H1 (cell line): ENCODE measurements around the gene KCNC1. TPM values are rescaled to one million over a fixed set of nuclear protein-coding genes. Genes with fewer than 3 reads are reported as not detected.

Experiments
- CTCF ChIA-PET: fragments of 300-600 bp; sonication (Branson Sonifier 250); formaldehyde crosslinking; loops from one replicate; lab custom pipeline; 2021; ENCODE audit not compliant: partially characterized antibody; lab: Charles Lee
- POLR2A ChIA-PET: fragments of 300-600 bp; sonication (Branson Sonifier 250); formaldehyde crosslinking; loops from one replicate; lab custom pipeline; 2021; ENCODE audit warnings: inconsistent platforms; ENCODE audit not compliant: partially characterized antibody; lab: Charles Lee
- DNase-seq, 2 experiments: peaks; one replicate each; pipeline versions ENCODE4 v3.0.0 to v3.0.0-alpha.2; 2010 to 2022; ENCODE audit warnings: low spot score in 2 of 2, low read depth in 1 of 2, mixed read lengths in 1 of 2
- FAIRE-seq: peaks from 2 replicates; lab custom pipeline; 2011; peaks lifted over from hg19 to GRCh38; lab: Jason Lieb, UNC
- H2AFZ ChIP-seq: 2 replicates; pipeline ENCODE4 v1.8.1; 2012; ENCODE audit warnings: low read length, inconsistent platforms
- H2AK5ac ChIP-seq: 2 replicates; pipeline ENCODE4 v1.6.1; 2013; ENCODE audit warnings: low read depth, low read length
- H2BK120ac ChIP-seq: replicated peaks from 2 replicates; pipeline ENCODE3; 2013; ENCODE audit warnings: low read depth, low read length, inconsistent platforms
- H2BK12ac ChIP-seq: 2 replicates; pipeline ENCODE4 v1.6.1; 2013; ENCODE audit warnings: low read depth, low read length
- H2BK15ac ChIP-seq: 2 replicates; pipeline ENCODE4 v1.6.1; 2013; ENCODE audit warnings: low read length
- H2BK20ac ChIP-seq: 2 replicates; pipeline ENCODE4 v1.6.1; 2013; ENCODE audit warnings: low read length
- H2BK5ac ChIP-seq: 2 replicates; pipeline ENCODE4 v1.6.1; 2013; ENCODE audit warnings: low read depth, low read length
- H3K14ac ChIP-seq: 2 replicates; pipeline ENCODE4 v1.6.1; 2013; ENCODE audit warnings: inconsistent platforms; ENCODE audit not compliant: insufficient read length
- H3K18ac ChIP-seq: 2 replicates; pipeline ENCODE4 v1.6.1; 2013; ENCODE audit warnings: low read length; ENCODE audit errors: extremely low read depth
- H3K23ac ChIP-seq: 2 replicates; pipeline ENCODE4 v1.6.1; 2013; ENCODE audit warnings: inconsistent platforms; ENCODE audit not compliant: insufficient read length
- H3K23me2 ChIP-seq: 2 replicates; pipeline ENCODE4 v1.6.1; 2013; ENCODE audit warnings: low read depth, low read length
- H3K27ac ChIP-seq: 2 replicates; pipeline ENCODE4 v1.6.1; 2011; ENCODE audit warnings: low read depth, low read length, inconsistent platforms
- H3K27me3 ChIP-seq, 4 experiments: replicated peaks in 1 of 4; 1 replicate in 1 of 4; 2 replicates in 3 of 4; pipeline versions ENCODE4 v1.6.1 to v1.8.1; 2011 to 2013; ENCODE audit warnings: low read length in 3 of 4, mild to moderate bottlenecking in 3 of 4, inconsistent platforms in 2 of 4, mixed read lengths in 2 of 4, moderate library complexity in 1 of 4; ENCODE audit not compliant: control insufficient read depth in 3 of 4, insufficient read depth in 3 of 4; ENCODE audit errors: extremely low read depth in 1 of 4
- H3K36me3 ChIP-seq, 4 experiments: 2 replicates each; pipeline versions ENCODE4 v1.6.1 to v1.8.1; 2011 to 2013; ENCODE audit warnings: mild to moderate bottlenecking in 4 of 4, low read length in 3 of 4, moderate library complexity in 2 of 4, control low read depth in 1 of 4, inconsistent platforms in 1 of 4; ENCODE audit not compliant: insufficient read depth in 4 of 4, control insufficient read depth in 2 of 4
- H3K4ac ChIP-seq: replicated peaks from 2 replicates; pipeline ENCODE3; 2013; ENCODE audit warnings: low read length, low read depth, mixed read lengths, inconsistent platforms; ENCODE audit not compliant: insufficient read length
- H3K4me1 ChIP-seq, 4 experiments: replicated peaks in 1 of 4; 1 replicate in 1 of 4; 2 replicates in 3 of 4; pipeline versions ENCODE4 v1.6.1 to v1.8.1; 2011 to 2013; ENCODE audit warnings: low read length in 3 of 4, inconsistent platforms in 2 of 4, mixed read lengths in 1 of 4; ENCODE audit not compliant: insufficient read depth in 4 of 4, control insufficient read depth in 3 of 4
- H3K4me2 ChIP-seq, 2 experiments: 2 replicates each; pipeline versions ENCODE4 v1.6.1 to v1.8.1; 2011 to 2013; ENCODE audit warnings: low read depth in 2 of 2, low read length in 2 of 2, control low read depth in 1 of 2, inconsistent platforms in 1 of 2, mild to moderate bottlenecking in 1 of 2; ENCODE audit not compliant: insufficient read depth in 1 of 2
- H3K4me3 ChIP-seq, 4 experiments: fragments of 200-600, 300-600 bp in 1 of 4; sonication (generic), shearing (Covaris generic), sonication (Bioruptor Twin) in 1 of 4; 2 replicates each; pipeline versions ENCODE4 v1.5.1 to v1.8.1; 2011 to 2016; ENCODE audit warnings: low read length in 4 of 4, low read depth in 3 of 4, control low read depth in 2 of 4, inconsistent platforms in 2 of 4, mild to moderate bottlenecking in 2 of 4, mixed read lengths in 1 of 4, moderate library complexity in 1 of 4; ENCODE audit not compliant: insufficient read depth in 2 of 4; ENCODE audit errors: extremely low read depth in 1 of 4
- H3K56ac ChIP-seq: replicated peaks from 2 replicates; pipeline ENCODE3; 2013; ENCODE audit warnings: low read depth, mild to moderate bottlenecking, mixed read lengths, low read length, inconsistent platforms; ENCODE audit not compliant: insufficient read length
- H3K79me1 ChIP-seq: 2 replicates; pipeline ENCODE4 v1.6.1; 2013; ENCODE audit warnings: low read depth, low read length, control low read depth
- H3K79me2 ChIP-seq, 2 experiments: 2 replicates each; pipeline versions ENCODE4 v1.6.1 to v1.8.1; 2012 to 2013; ENCODE audit warnings: low read length in 2 of 2, mild to moderate bottlenecking in 2 of 2, inconsistent platforms in 1 of 2; ENCODE audit not compliant: insufficient read depth in 2 of 2, control insufficient read depth in 1 of 2
- H3K9ac ChIP-seq, 4 experiments: replicated peaks in 1 of 4; 1 replicate in 1 of 4; 2 replicates in 3 of 4; pipeline versions ENCODE4 v1.6.1 to v1.8.1; 2011 to 2013; ENCODE audit warnings: low read depth in 3 of 4, low read length in 3 of 4, control low read depth in 2 of 4, mild to moderate bottlenecking in 2 of 4, moderate library complexity in 2 of 4, inconsistent platforms in 1 of 4; ENCODE audit errors: extremely low read depth in 1 of 4
- H3K9me3 ChIP-seq, 2 experiments: 2 replicates each; pipeline versions ENCODE4 v1.6.1 to v1.8.1; 2012 to 2013; ENCODE audit warnings: mild to moderate bottlenecking in 2 of 2, moderate library complexity in 2 of 2, control low read depth in 1 of 2, inconsistent platforms in 1 of 2, low read depth in 1 of 2, low read length in 1 of 2, mixed read lengths in 1 of 2; ENCODE audit not compliant: insufficient read depth in 2 of 2
- H4K20me1 ChIP-seq, 2 experiments: replicated peaks in 1 of 2; 2 replicates each; pipeline versions ENCODE3 to v1.8.1; 2011 to 2013; ENCODE audit warnings: inconsistent platforms in 2 of 2, low read length in 2 of 2, mild to moderate bottlenecking in 1 of 2; ENCODE audit not compliant: insufficient read depth in 2 of 2, control insufficient read depth in 1 of 2
- H4K5ac ChIP-seq: 2 replicates; pipeline ENCODE4 v1.6.1; 2013; ENCODE audit warnings: low read length, low read depth, mixed read lengths, inconsistent platforms; ENCODE audit not compliant: insufficient read length
- H4K8ac ChIP-seq: 2 replicates; pipeline ENCODE4 v1.8.0; 2013; ENCODE audit warnings: mild to moderate bottlenecking, moderate library complexity, low read length, inconsistent platforms; ENCODE audit not compliant: insufficient read depth; ENCODE audit errors: extremely low read depth
- H4K91ac ChIP-seq: replicated peaks from 2 replicates; pipeline ENCODE3; 2013; ENCODE audit warnings: low read length, mixed read lengths, inconsistent platforms; ENCODE audit not compliant: insufficient read length
- BRCA1 ChIP-seq: IDR thresholded peaks from 2 replicates; pipeline ENCODE4 v1.6.1; 2012; ENCODE audit warnings: low read depth, low read length, improper control_type of control experiment
- CBX8 ChIP-seq: fragments of 300-800, 300-1000 bp; sonication (generic); IDR thresholded peaks from 2 replicates; pipeline ENCODE4 v1.7.1; 2016; ENCODE audit warnings: low read depth, low read length, borderline replicate concordance
- CTBP2 ChIP-seq: IDR thresholded peaks from 2 replicates; pipeline ENCODE4 v1.7.0; 2011; ENCODE audit warnings: borderline replicate concordance, mild to moderate bottlenecking, moderate library complexity, mixed read lengths, low read length; ENCODE audit not compliant: insufficient read depth, insufficient read length
- EP300 ChIP-seq, 2 experiments: IDR thresholded peaks; 1 replicate in 1 of 2; 2 replicates in 1 of 2; pipeline ENCODE4 v1.6.1; 2011 to 2012; ENCODE audit warnings: low read depth in 2 of 2, low read length in 2 of 2, mild to moderate bottlenecking in 2 of 2, borderline replicate concordance in 1 of 2, inconsistent platforms in 1 of 2, moderate library complexity in 1 of 2
- FOSL1 ChIP-seq: IDR thresholded peaks from 2 replicates; pipeline ENCODE4 v1.6.1; 2011; ENCODE audit warnings: mild to moderate bottlenecking, low read depth, low read length, moderate library complexity; ENCODE audit not compliant: insufficient read depth
- POLR2A ChIP-seq, 2 experiments: IDR thresholded peaks; 1 replicate in 1 of 2; 2 replicates in 1 of 2; pipeline ENCODE4 v1.6.1; 2011; ENCODE audit warnings: low read depth in 2 of 2, low read length in 2 of 2, mild to moderate bottlenecking in 2 of 2; ENCODE audit errors: control extremely low read depth in 1 of 2
- POU5F1 ChIP-seq: IDR thresholded peaks from 2 replicates; pipeline ENCODE4 v1.6.1; 2011; ENCODE audit warnings: low read depth, mild to moderate bottlenecking, low read length, moderate library complexity
- TAF7 ChIP-seq: optimal IDR thresholded peaks from 2 replicates; pipeline ENCODE3; 2011; ENCODE audit warnings: low read depth, mild to moderate bottlenecking, inconsistent platforms, low read length, moderate library complexity, borderline replicate concordance
- WGBS, 2 experiments: shearing (Covaris generic) in 1 of 2; methylation state at CpG; one replicate each; pipeline versions ENCODE4 v1.1.6 to v1.1.7; 2013 to 2015; ENCODE audit warnings: low lambda C conversion rate in 2 of 2, mixed read lengths in 2 of 2, inconsistent platforms in 1 of 2, low coverage in 1 of 2, missing lambda C conversion rate in 1 of 2; ENCODE audit not compliant: insufficient replicate concordance in 2 of 2, insufficient coverage in 1 of 2, insufficient read length in 1 of 2; ENCODE audit errors: extremely low coverage in 1 of 2, missing lambda C conversion rate in 1 of 2; 5-methylcytosine and 5-hydroxymethylcytosine counted together
- polyA plus RNA-seq, 7 experiments: library from polyadenylated mRNA; depleted of rRNA in 3 of 7; stranded (reverse) in 5 of 7; unstranded in 2 of 7; fragments of >200 nt in 5 of 7; fragments of 200-250 nt in 2 of 7; gene quantifications; 1 replicate in 5 of 7; 2 replicates in 1 of 7; 4 replicates in 1 of 7; pipeline versions ENCODE4 v1.2.1 to v1.2.3, GENCODE V29; 2011 to 2013; ENCODE audit warnings: missing spikeins in 2 of 7, mixed read lengths in 2 of 7
- total RNA-seq: library from RNA; stranded (reverse); fragmentation: NEBNext Ultra II Directional; extraction: Animal tissue kit (Norgen Biotek cat#: 25700); gene quantifications from 2 replicates; pipeline ENCODE4 v1.2.1, GENCODE V29; 2021
- TF ChIP-seq, protein P1 (sequence below): IDR thresholded peaks from 2 replicates; pipeline ENCODE4 v1.6.1; 2012; ENCODE audit warnings: inconsistent platforms
- TF ChIP-seq, protein P2 (sequence below): IDR thresholded peaks from 2 replicates; pipeline ENCODE4 v1.6.1; 2012; ENCODE audit warnings: low read length, inconsistent platforms
- TF ChIP-seq, protein P3 (sequence below): IDR thresholded peaks from 2 replicates; pipeline ENCODE4 v1.6.1; 2012; ENCODE audit warnings: inconsistent platforms

Gene KCNC1
- total and polyA plus RNA-seq, 2 of the 8 experiments (the other 6 are each of a cell fraction or from before 2014, with no cell fraction given): 0.11 to 0.26 TPM

DNA sequence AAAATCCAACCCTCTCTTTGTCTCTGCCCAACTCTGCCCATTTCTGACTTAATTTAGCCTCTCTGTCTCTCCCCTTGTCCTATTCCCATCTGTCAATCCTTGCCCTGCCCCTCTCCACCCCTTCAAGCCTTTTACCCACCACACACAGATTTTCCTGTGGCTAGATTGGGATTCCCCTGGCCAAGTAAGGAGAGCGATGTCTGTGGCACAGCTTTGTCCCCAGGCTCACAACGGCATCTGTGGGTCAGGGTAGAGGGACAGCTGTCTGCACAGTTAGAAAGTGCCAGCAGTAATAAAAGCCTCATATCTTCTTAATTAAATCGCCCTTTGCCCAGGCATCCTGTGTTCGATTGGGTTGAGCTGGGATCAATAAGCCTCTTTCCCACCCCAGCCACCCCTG is 1.3 kb upstream of the KCNC1 start:
- peaks cover 3 to 17% (median 6%) of the 10 kb centered on the region in 4 experiments for H3K4me1 ChIP-seq
- peaks cover 0 to 9% of the 10 kb centered on the region in 2 experiments; a peak in 2 of 4 replicates for H3K9me3 ChIP-seq
- no peak for FAIRE-seq
- no peak for DNase-seq
- no peaks in the 10 kb centered on the region for H3K79me1 ChIP-seq
- H4K20me1 ChIP-seq: peaks cover 10 to 13% of the 10 kb centered on the region in 2 experiments
- H3K27me3 ChIP-seq: peaks cover 24 to 54% (median 48%) of the 10 kb centered on the region in 4 experiments
- no peak overlapping the region for H3K4me3 ChIP-seq
- CTCF ChIA-PET: interaction anchor here (0.9 to 16.5 kb wide), 19 partner anchors 11 to 245 kb away, joined by 3 to 290 read pairs (median 10); partner anchors contain the start of gene MYOD1
- no peak overlapping the region for H3K23ac ChIP-seq
- H3K36me3 ChIP-seq: peaks cover 0 to 10% (median 0%) of the 10 kb centered on the region in 4 experiments; a peak in 1 of 8 replicates
- H3K56ac ChIP-seq: no peak overlapping the region
- H2BK5ac ChIP-seq: no peak overlapping the region
- H4K91ac ChIP-seq: no peak overlapping the region
- H3K79me2 ChIP-seq: no peaks in the 10 kb centered on the region
- no peak overlapping the region for H2AK5ac ChIP-seq
- no peak overlapping the region for H2BK20ac ChIP-seq
- H3K18ac ChIP-seq: no peak overlapping the region
- H3K4me2 ChIP-seq: no peak overlapping the region
- H3K27ac ChIP-seq: no peak overlapping the region
- no peak overlapping the region for H3K14ac ChIP-seq
- H3K4ac ChIP-seq: no peak overlapping the region
- no peak overlapping the region for H4K8ac ChIP-seq
- H2BK120ac ChIP-seq: no peak overlapping the region
- no peak overlapping the region for H4K5ac ChIP-seq
- no peak overlapping the region for H2BK15ac ChIP-seq
- POLR2A ChIA-PET: no interaction called here
- H2BK12ac ChIP-seq: no peak overlapping the region
- H2AFZ ChIP-seq: no peak overlapping the region
- WGBS, 2 experiments: 83% methylated on average over 4 of the region's 4 CpGs; no CpG with 5 or more reads in 1 of the 2 experiments
- peaks cover 12% of the 10 kb centered on the region for H3K23me2 ChIP-seq
- no peak overlapping the region for H3K9ac ChIP-seq
- TF ChIP-seq, protein P1, sequence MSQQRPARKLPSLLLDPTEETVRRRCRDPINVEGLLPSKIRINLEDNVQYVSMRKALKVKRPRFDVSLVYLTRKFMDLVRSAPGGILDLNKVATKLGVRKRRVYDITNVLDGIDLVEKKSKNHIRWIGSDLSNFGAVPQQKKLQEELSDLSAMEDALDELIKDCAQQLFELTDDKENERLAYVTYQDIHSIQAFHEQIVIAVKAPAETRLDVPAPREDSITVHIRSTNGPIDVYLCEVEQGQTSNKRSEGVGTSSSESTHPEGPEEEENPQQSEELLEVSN: no peak
- no peak for TF ChIP-seq POU5F1
- no peak for TF ChIP-seq TAF7
- no peak for TF ChIP-seq CTBP2
- TF ChIP-seq POLR2A (IDR thresholded peaks at IDR 0.05; ENCODE audit: control extremely low read depth in 1 of 2, low read depth in 2 of 2, low read length in 2 of 2): no peak
- no peak for TF ChIP-seq FOSL1
- TF ChIP-seq, protein P2, sequence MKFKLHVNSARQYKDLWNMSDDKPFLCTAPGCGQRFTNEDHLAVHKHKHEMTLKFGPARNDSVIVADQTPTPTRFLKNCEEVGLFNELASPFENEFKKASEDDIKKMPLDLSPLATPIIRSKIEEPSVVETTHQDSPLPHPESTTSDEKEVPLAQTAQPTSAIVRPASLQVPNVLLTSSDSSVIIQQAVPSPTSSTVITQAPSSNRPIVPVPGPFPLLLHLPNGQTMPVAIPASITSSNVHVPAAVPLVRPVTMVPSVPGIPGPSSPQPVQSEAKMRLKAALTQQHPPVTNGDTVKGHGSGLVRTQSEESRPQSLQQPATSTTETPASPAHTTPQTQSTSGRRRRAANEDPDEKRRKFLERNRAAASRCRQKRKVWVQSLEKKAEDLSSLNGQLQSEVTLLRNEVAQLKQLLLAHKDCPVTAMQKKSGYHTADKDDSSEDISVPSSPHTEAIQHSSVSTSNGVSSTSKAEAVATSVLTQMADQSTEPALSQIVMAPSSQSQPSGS: no peak
- no peak for TF ChIP-seq EP300 (IDR thresholded peaks at IDR 0.05; ENCODE audit: borderline replicate concordance in 1 of 2, low read depth in 2 of 2, low read length in 2 of 2)
- no peak for TF ChIP-seq BRCA1
- TF ChIP-seq, protein P3, sequence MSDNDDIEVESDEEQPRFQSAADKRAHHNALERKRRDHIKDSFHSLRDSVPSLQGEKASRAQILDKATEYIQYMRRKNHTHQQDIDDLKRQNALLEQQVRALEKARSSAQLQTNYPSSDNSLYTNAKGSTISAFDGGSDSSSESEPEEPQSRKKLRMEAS: no peak
- TF ChIP-seq CBX8: no peak
